A549 (cell line): Measurements from ENCODE around the gene GOLGA2. TPM values are rescaled to one million over a fixed set of nuclear protein-coding genes. Genes with fewer than 3 reads are reported as not detected.
A peak's percentile ranks its signal among the peaks of the same experiment; 100 is the strongest.

ENCODE experiments used
- ATAC-seq, 2 experiments: fragments of 200-7000 bp in 1 of 2; fragments of >200 bp in 1 of 2; cut with Nextera tagmentation in 1 of 2; cut with Tn5 transposase in 1 of 2; 3 replicates each; pipeline versions ENCODE4 v1.8.0 to v1.9.1; 2018 to 2020; ENCODE audit warnings: mild to moderate bottlenecking in 1 of 2, moderate library complexity in 1 of 2
- CTCF ChIA-PET: fragments of 300-600 bp; sonication (Branson Sonifier 250); formaldehyde crosslinking; extraction: SDS; loops from one replicate; lab custom pipeline; 2021; ENCODE audit warnings: antibody characterized with exemption, inconsistent platforms; lab: Yijun Ruan, JAX
- POLR2A ChIA-PET: fragments of 350-600 bp; formaldehyde crosslinking; extraction: SDS; loops from one replicate; lab custom pipeline; 2021; ENCODE audit warnings: antibody characterized with exemption, inconsistent platforms; lab: Yijun Ruan, JAX
- DNase-seq, 2 experiments: peaks; one replicate each; pipeline versions ENCODE4 v3.0.0 to v3.0.0-alpha.2; 2011 to 2016; ENCODE audit warnings: low read depth in 1 of 2, low spot score in 1 of 2
- FAIRE-seq: peaks from 2 replicates; lab custom pipeline; 2011; peaks lifted over from hg19 to GRCh38; lab: Jason Lieb, UNC
- H3K27ac ChIP-seq, 2 experiments: fragments of >200 bp; sonication (Bioruptor Twin); formaldehyde crosslinking; 3 replicates each; pipeline ENCODE4 v1.5.1; 2016 to 2017
- H3K4me1 ChIP-seq: fragments of >200 bp; sonication (Bioruptor Twin); formaldehyde crosslinking; 3 replicates; pipeline ENCODE4 v1.6.1; 2016
- H3K4me2 ChIP-seq: fragments of >200 bp; sonication (Bioruptor Twin); formaldehyde crosslinking; 3 replicates; pipeline ENCODE4 v1.6.1; 2016
- H3K4me3 ChIP-seq: fragments of >200 bp; sonication (Bioruptor Twin); formaldehyde crosslinking; 3 replicates; pipeline ENCODE4 v1.5.1; 2016
- H3K9me3 ChIP-seq: fragments of >200 bp; sonication (Bioruptor Twin); formaldehyde crosslinking; 3 replicates; pipeline ENCODE4 v1.6.1; 2016
- BHLHE40 ChIP-seq: IDR thresholded peaks from 2 replicates; pipeline ENCODE4 v1.6.1; 2012; ENCODE audit warnings: low read depth, low read length, inconsistent platforms
- CEBPB ChIP-seq, 2 experiments: fragments of >200 bp in 1 of 2; sonication (Bioruptor Twin) in 1 of 2; formaldehyde crosslinking in 1 of 2; IDR thresholded peaks; 2 replicates each; pipeline ENCODE4 v1.6.1; 2012 to 2016
- EHF ChIP-seq: fragments of 250-450 bp; sonication (Bioruptor Pico); IDR thresholded peaks from 2 replicates; pipeline ENCODE4 v1.5.0; 2020; ENCODE audit warnings: mild to moderate bottlenecking
- ESRRA ChIP-seq: fragments of 150-350 bp; IDR thresholded peaks from 2 replicates; pipeline ENCODE4 v1.6.1; 2014; ENCODE audit warnings: mild to moderate bottlenecking, low read length, borderline replicate concordance
- GATA3 ChIP-seq: IDR thresholded peaks from 2 replicates; pipeline ENCODE4 v1.6.1; 2012; ENCODE audit warnings: borderline replicate concordance
- HES2 ChIP-seq: fragments of >200 bp; sonication (Bioruptor Twin); formaldehyde crosslinking; IDR thresholded peaks from 2 replicates; pipeline ENCODE4 v1.6.1; 2016
- HOXA7 ChIP-seq: fragments of 250-450 bp; sonication (Bioruptor Pico); IDR thresholded peaks from 2 replicates; pipeline ENCODE4 v1.5.0; 2020; ENCODE audit warnings: mild to moderate bottlenecking, moderate library complexity
- HOXB5 ChIP-seq: fragments of 250-450 bp; sonication (Bioruptor Pico); IDR thresholded peaks from 2 replicates; pipeline ENCODE4 v1.5.0; 2020; ENCODE audit warnings: mild to moderate bottlenecking, moderate library complexity
- JUN ChIP-seq, 2 experiments: fragments of >200 bp; sonication (Bioruptor Twin); formaldehyde crosslinking; IDR thresholded peaks; 2 replicates in 1 of 2; 3 replicates in 1 of 2; pipeline ENCODE4 v1.6.1; 2016 to 2017
- KDM1A ChIP-seq: fragments of 200-600 bp; sonication (generic); IDR thresholded peaks from 2 replicates; pipeline ENCODE4 v1.6.1; 2016; ENCODE audit warnings: low read depth, mild to moderate bottlenecking
- MAFK ChIP-seq: fragments of 450-650 bp; IDR thresholded peaks from 2 replicates; pipeline ENCODE4 v1.6.1; 2014; ENCODE audit not compliant: partially characterized antibody
- NFE2L2 ChIP-seq: fragments of 150-350 bp; conservative IDR thresholded peaks from 2 replicates; pipeline ENCODE4 v1.6.1; 2014; ENCODE audit warnings: low read length
- POLR2AphosphoS2 ChIP-seq: conservative IDR thresholded peaks from 2 replicates; pipeline ENCODE4 v1.6.1; 2012; ENCODE audit warnings: low read length, improper control_type of control experiment, inconsistent platforms
- RARB ChIP-seq: fragments of 250-450 bp; sonication (Bioruptor Pico); IDR thresholded peaks from 2 replicates; pipeline ENCODE4 v1.8.0; 2021; ENCODE audit warnings: mild to moderate bottlenecking, moderate library complexity
- RNF2 ChIP-seq: fragments of 200-600 bp; sonication (generic); IDR thresholded peaks from 2 replicates; pipeline ENCODE4 v1.6.1; 2016; ENCODE audit warnings: low read depth, mild to moderate bottlenecking, antibody characterized with exemption, moderate library complexity, borderline replicate concordance
- SREBF2 ChIP-seq: fragments of 450-650 bp; IDR thresholded peaks from 2 replicates; pipeline ENCODE4 v1.6.1; 2014; ENCODE audit warnings: mild to moderate bottlenecking, moderate library complexity
- ZFP36 ChIP-seq: fragments of 450-650 bp; IDR thresholded peaks from 2 replicates; pipeline ENCODE4 v1.6.1; 2014; ENCODE audit warnings: borderline replicate concordance; ENCODE audit not compliant: partially characterized antibody
- WGBS: methylation state at CpG from one replicate; pipeline ENCODE4 v1.1.6; 2017; ENCODE audit errors: missing lambda C conversion rate; 5-methylcytosine and 5-hydroxymethylcytosine counted together
- polyA plus RNA-seq, 4 experiments: library from polyadenylated mRNA; depleted of rRNA in 3 of 4; stranded (reverse); fragments of >200 nt; fragmentation: RNase III in 1 of 4; extraction: RNeasy Plus Mini Kit Qiagen cat#74134 plus additional on column Dnase treatment in 1 of 4; gene quantifications; 2 replicates in 3 of 4; 3 replicates in 1 of 4; pipeline ENCODE4 v1.2.3, GENCODE V29; 2011 to 2017
- TF ChIP-seq, protein P1 (sequence below): fragments of 450-650 bp; IDR thresholded peaks from 2 replicates; pipeline ENCODE4 v1.6.1; 2014; ENCODE audit warnings: antibody characterized with exemption
- TF ChIP-seq, protein P2 (sequence below): IDR thresholded peaks from 2 replicates; pipeline ENCODE4 v1.6.1; 2012
- TF ChIP-seq, protein P3 (sequence below): fragments of 250-450 bp; sonication (Bioruptor Pico); IDR thresholded peaks from 2 replicates; pipeline ENCODE4 v1.5.0; 2021; ENCODE audit warnings: mild to moderate bottlenecking, moderate library complexity, borderline replicate concordance
- TF ChIP-seq, protein P4 (sequence below): fragments of 250-450 bp; sonication (Bioruptor Pico); IDR thresholded peaks from 2 replicates; pipeline ENCODE4 v1.5.0; 2020; ENCODE audit warnings: low read depth, mild to moderate bottlenecking, moderate library complexity

Gene GOLGA2
- polyA plus RNA-seq, 2 of the 4 experiments (the other 2 are of a cell fraction): 55.3 to 60.1 TPM

GRCh38 chr9:128250839-128251731 lies 24.7 kb downstream of the GOLGA2 start:
- CTCF ChIA-PET: interaction anchor here (0.6 to 1.0 kb wide), 3 partner anchors 10 to 105 kb away, joined by 3 to 4 read pairs (median 3); no protein-coding TSS in a partner anchor
- FAIRE-seq (no peak), ATAC-seq (no peak)

GRCh38 chr9:128249908-128250838 lies 25.6 kb downstream of the GOLGA2 start:
- TF ChIP-seq JUN (IDR thresholded peaks at IDR 0.05) (0 out of 5 replicates have a peak, but pooled peaks of 1 of the 2 experiments have one; percentile 29), MAFK (no peak)
- no peak for FAIRE-seq
- POLR2A ChIA-PET: interaction anchor here (1.0 kb wide), 1 partner anchor 9 kb away, joined by 4 read pairs; no protein-coding TSS in a partner anchor
- DNase-seq: peak; percentile 60 to 90
- no peak overlapping the region for H3K4me3 ChIP-seq
- no peak overlapping the region for H3K4me2 ChIP-seq
- H3K27ac ChIP-seq: no peak overlapping the region
- ATAC-seq: peak; percentile 27 to 78; a peak in 4 of 6 replicates
- WGBS: 86% methylated on average over 46 of the region's 81 CpGs
- no peaks in the 10 kb centered on the region for H3K9me3 ChIP-seq
- no peaks in the 10 kb centered on the region for H3K4me1 ChIP-seq
- CTCF ChIA-PET: interaction anchor here (0.8 to 1.3 kb wide), 7 partner anchors 10 to 127 kb away, joined by 3 to 5 read pairs (median 4); no protein-coding TSS in a partner anchor

More at GRCh38 chr9:128250839-128251731, 24.7 kb downstream of the GOLGA2 start:
- TF ChIP-seq GATA3 (no peak), MAFK (no peak), POLR2AphosphoS2 (no peak), NFE2L2 (no peak), ZFP36 (no peak), BHLHE40 (no peak), HOXA7 (CRISPR knock-in tag) (no peak), EHF (CRISPR knock-in tag) (no peak)
- no peak for DNase-seq
- Histone ChIP-seq H3K9me3 (no peaks in the 10 kb centered on the region), H3K27ac (no peak overlapping the region), H3K4me2 (no peak overlapping the region), H3K4me1 (no peaks in the 10 kb centered on the region), H3K4me3 (no peak overlapping the region)
- POLR2A ChIA-PET: interaction anchor here (1.0 to 1.5 kb wide), 2 partner anchors 10 to 25 kb away, joined by 4 read pairs; partner anchors contain the start of genes GOLGA2 and SWI5
- 92% methylated on average over 26 of the region's 43 CpGs for WGBS

DNA sequence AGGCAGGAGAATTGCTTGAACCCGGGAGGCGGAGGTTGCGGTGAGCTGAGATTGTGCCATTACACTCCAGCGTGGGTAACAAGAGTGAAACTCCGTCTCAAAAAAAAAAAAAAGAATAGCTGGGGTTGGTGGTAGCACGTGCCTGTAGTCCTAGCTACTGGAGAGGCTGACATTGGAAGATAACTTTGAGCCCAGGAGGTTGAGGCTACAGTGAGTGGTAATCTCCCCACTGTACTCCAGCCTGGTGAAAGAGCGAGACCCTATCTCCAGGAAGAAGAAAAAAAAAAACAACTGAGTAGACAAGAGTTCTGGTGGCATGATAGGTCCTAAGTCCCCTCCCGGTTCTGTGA lies 26.3 kb downstream of the GOLGA2 start:
- CTCF ChIA-PET: interaction anchor here (0.9 to 1.3 kb wide), 4 partner anchors 9 to 128 kb away, joined by 3 to 5 read pairs (median 4); no protein-coding TSS in a partner anchor
- H3K4me3 ChIP-seq: no peak overlapping the region

More for the DNA sequence above, 26.3 kb downstream of the GOLGA2 start:
- no peaks in the 10 kb centered on the region for H3K4me1 ChIP-seq
- no peak overlapping the region for H3K4me2 ChIP-seq
- 91% methylated on average over 8 of the region's 8 CpGs for WGBS
- DNase-seq (no peak), ATAC-seq (no peak), FAIRE-seq (no peak)
- TF ChIP-seq, protein P1, sequence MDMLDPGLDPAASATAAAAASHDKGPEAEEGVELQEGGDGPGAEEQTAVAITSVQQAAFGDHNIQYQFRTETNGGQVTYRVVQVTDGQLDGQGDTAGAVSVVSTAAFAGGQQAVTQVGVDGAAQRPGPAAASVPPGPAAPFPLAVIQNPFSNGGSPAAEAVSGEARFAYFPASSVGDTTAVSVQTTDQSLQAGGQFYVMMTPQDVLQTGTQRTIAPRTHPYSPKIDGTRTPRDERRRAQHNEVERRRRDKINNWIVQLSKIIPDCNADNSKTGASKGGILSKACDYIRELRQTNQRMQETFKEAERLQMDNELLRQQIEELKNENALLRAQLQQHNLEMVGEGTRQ: no peak
- TF ChIP-seq HOXA7 (CRISPR knock-in tag) (no peak), HES2 (no peak), RARB (CRISPR knock-in tag) (no peak), SREBF2 (no peak), RNF2 (no peak), ESRRA (no peak), NFE2L2 (no peak), CEBPB (IDR thresholded peaks at IDR 0.05) (no peak), HOXB5 (CRISPR knock-in tag) (no peak), KDM1A (no peak)
- TF ChIP-seq, protein P2, sequence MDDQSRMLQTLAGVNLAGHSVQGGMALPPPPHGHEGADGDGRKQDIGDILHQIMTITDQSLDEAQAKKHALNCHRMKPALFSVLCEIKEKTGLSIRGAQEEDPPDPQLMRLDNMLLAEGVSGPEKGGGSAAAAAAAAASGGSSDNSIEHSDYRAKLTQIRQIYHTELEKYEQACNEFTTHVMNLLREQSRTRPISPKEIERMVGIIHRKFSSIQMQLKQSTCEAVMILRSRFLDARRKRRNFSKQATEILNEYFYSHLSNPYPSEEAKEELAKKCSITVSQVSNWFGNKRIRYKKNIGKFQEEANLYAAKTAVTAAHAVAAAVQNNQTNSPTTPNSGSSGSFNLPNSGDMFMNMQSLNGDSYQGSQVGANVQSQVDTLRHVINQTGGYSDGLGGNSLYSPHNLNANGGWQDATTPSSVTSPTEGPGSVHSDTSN: no peak
- TF ChIP-seq, protein P3, sequence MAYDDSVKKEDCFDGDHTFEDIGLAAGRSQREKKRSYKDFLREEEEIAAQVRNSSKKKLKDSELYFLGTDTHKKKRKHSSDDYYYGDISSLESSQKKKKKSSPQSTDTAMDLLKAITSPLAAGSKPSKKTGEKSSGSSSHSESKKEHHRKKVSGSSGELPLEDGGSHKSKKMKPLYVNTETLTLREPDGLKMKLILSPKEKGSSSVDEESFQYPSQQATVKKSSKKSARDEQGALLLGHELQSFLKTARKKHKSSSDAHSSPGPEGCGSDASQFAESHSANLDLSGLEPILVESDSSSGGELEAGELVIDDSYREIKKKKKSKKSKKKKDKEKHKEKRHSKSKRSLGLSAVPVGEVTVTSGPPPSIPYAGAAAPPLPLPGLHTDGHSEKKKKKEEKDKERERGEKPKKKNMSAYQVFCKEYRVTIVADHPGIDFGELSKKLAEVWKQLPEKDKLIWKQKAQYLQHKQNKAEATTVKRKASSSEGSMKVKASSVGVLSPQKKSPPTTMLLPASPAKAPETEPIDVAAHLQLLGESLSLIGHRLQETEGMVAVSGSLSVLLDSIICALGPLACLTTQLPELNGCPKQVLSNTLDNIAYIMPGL (CRISPR knock-in tag): no peak
- TF ChIP-seq, protein P4, sequence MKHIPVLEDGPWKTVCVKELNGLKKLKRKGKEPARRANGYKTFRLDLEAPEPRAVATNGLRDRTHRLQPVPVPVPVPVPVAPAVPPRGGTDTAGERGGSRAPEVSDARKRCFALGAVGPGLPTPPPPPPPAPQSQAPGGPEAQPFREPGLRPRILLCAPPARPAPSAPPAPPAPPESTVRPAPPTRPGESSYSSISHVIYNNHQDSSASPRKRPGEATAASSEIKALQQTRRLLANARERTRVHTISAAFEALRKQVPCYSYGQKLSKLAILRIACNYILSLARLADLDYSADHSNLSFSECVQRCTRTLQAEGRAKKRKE (CRISPR knock-in tag): no peak
- no peak overlapping the region for H3K27ac ChIP-seq
- POLR2A ChIA-PET: no interaction called here
- H3K9me3 ChIP-seq: no peaks in the 10 kb centered on the region
